H1 (cell line): ENCODE results near the gene HOXA13.

Source experiments
- BRCA1 ChIP-seq: IDR thresholded peaks from 2 replicates; pipeline ENCODE4 v1.6.1; 2012; ENCODE audit warnings: low read depth, low read length, improper control_type of control experiment
- CHD2 ChIP-seq: IDR thresholded peaks from 2 replicates; pipeline ENCODE4 v1.6.1; 2012; ENCODE audit warnings: low read length, improper control_type of control experiment
- EZH2 ChIP-seq: fragments of 200-600 bp; sonication (generic); IDR thresholded peaks from 2 replicates; pipeline ENCODE4 v1.7.1; 2012; ENCODE audit warnings: low read depth, mild to moderate bottlenecking, moderate library complexity, low read length, inconsistent platforms; ENCODE audit not compliant: severe bottlenecking
- GABPA ChIP-seq: IDR thresholded peaks from 2 replicates; pipeline ENCODE4 v1.6.1; 2011; ENCODE audit warnings: mild to moderate bottlenecking, low read length, moderate library complexity, borderline replicate concordance; ENCODE audit not compliant: insufficient read depth
- JUND ChIP-seq: IDR thresholded peaks from 2 replicates; pipeline ENCODE4 v1.6.1; 2011; ENCODE audit warnings: mild to moderate bottlenecking, improper control_type of control experiment, low read length
- POLR2A ChIP-seq, 2 experiments: IDR thresholded peaks; 1 replicate in 1 of 2; 2 replicates in 1 of 2; pipeline ENCODE4 v1.6.1; 2011; ENCODE audit warnings: low read depth in 2 of 2, low read length in 2 of 2, mild to moderate bottlenecking in 2 of 2; ENCODE audit errors: control extremely low read depth in 1 of 2
- POLR2AphosphoS5 ChIP-seq: IDR thresholded peaks from 2 replicates; pipeline ENCODE4 v1.6.1; 2011; ENCODE audit warnings: low read depth, low read length
- POU5F1 ChIP-seq: IDR thresholded peaks from 2 replicates; pipeline ENCODE4 v1.6.1; 2011; ENCODE audit warnings: low read depth, mild to moderate bottlenecking, low read length, moderate library complexity
- RFX5 ChIP-seq: IDR thresholded peaks from 2 replicates; pipeline ENCODE4 v1.6.1; 2011; ENCODE audit warnings: low read depth, low read length, improper control_type of control experiment, borderline replicate concordance
- SP4 ChIP-seq: IDR thresholded peaks from 2 replicates; pipeline ENCODE4 v1.6.1; 2012; ENCODE audit warnings: low read length, inconsistent platforms
- TAF1 ChIP-seq: IDR thresholded peaks from 2 replicates; pipeline ENCODE4 v1.6.1; 2011; ENCODE audit warnings: mild to moderate bottlenecking, low read depth, low read length
- YY1 ChIP-seq: IDR thresholded peaks from 2 replicates; pipeline ENCODE4 v1.6.1; 2011; ENCODE audit warnings: low read depth, mild to moderate bottlenecking, low read length
- TF ChIP-seq, protein P1 (sequence below), 3 experiments: IDR thresholded peaks; 1 replicate in 2 of 3; 2 replicates in 1 of 3; pipeline versions ENCODE4 v1.5.1 to v1.6.1; 2011; ENCODE audit warnings: low read length in 3 of 3, mild to moderate bottlenecking in 3 of 3, inconsistent platforms in 2 of 3, low read depth in 1 of 3, moderate library complexity in 1 of 3; ENCODE audit not compliant: insufficient read depth in 1 of 3; ENCODE audit errors: control extremely low read depth in 1 of 3
- TF ChIP-seq, protein P2 (sequence below): IDR thresholded peaks from 2 replicates; pipeline ENCODE4 v1.6.1; 2012; ENCODE audit warnings: inconsistent platforms

DNA sequence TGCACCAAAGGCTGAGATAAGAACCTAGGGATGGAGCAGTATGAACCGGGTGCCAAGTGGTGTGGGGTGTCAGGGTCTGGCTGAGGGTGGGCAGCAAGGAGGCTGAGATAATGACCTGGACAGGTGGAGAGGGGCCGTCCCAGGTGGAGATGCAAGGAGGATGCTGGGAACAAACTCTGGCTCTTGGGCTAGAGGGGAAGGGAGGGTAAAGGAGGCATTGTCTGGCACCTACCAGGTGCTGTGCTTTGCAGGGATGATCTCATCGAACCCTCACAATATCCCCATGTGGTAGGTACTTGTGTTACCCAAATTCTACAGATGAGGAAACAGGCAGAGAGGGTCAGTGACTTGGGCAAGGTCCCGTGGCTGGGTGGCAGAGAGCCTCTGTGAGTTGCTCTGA lies 19.9 kb upstream of the HOXA13 start:
- TF ChIP-seq, protein P1, sequence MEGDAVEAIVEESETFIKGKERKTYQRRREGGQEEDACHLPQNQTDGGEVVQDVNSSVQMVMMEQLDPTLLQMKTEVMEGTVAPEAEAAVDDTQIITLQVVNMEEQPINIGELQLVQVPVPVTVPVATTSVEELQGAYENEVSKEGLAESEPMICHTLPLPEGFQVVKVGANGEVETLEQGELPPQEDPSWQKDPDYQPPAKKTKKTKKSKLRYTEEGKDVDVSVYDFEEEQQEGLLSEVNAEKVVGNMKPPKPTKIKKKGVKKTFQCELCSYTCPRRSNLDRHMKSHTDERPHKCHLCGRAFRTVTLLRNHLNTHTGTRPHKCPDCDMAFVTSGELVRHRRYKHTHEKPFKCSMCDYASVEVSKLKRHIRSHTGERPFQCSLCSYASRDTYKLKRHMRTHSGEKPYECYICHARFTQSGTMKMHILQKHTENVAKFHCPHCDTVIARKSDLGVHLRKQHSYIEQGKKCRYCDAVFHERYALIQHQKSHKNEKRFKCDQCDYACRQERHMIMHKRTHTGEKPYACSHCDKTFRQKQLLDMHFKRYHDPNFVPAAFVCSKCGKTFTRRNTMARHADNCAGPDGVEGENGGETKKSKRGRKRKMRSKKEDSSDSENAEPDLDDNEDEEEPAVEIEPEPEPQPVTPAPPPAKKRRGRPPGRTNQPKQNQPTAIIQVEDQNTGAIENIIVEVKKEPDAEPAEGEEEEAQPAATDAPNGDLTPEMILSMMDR (IDR thresholded peaks at IDR 0.05; ENCODE audit: control extremely low read depth in 1 of 3, insufficient read depth in 1 of 3, low read depth in 1 of 3, low read length in 3 of 3), result no peak
- no peak for TF ChIP-seq POLR2A (IDR thresholded peaks at IDR 0.05; ENCODE audit: control extremely low read depth in 1 of 2, low read depth in 2 of 2, low read length in 2 of 2)
- TF ChIP-seq SP4, result no peak
- no peak for TF ChIP-seq GABPA
- TF ChIP-seq EZH2, result no peak
- TF ChIP-seq BRCA1, result no peak
- no peak for TF ChIP-seq CHD2
- TF ChIP-seq, protein P2, sequence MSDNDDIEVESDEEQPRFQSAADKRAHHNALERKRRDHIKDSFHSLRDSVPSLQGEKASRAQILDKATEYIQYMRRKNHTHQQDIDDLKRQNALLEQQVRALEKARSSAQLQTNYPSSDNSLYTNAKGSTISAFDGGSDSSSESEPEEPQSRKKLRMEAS, result no peak
- no peak for TF ChIP-seq POU5F1
- TF ChIP-seq TAF1, result no peak
- no peak for TF ChIP-seq POLR2AphosphoS5
- no peak for TF ChIP-seq RFX5
- no peak for TF ChIP-seq JUND
- no peak for TF ChIP-seq YY1
